GM21825 (cell line): ENCODE data around the gene LTN1.

ENCODE experiments used
- ATAC-seq: cut with Tn5 transposase; IDR thresholded peaks from one replicate; pipeline ENCODE4 v1.9.1; 2021; ENCODE audit warnings: mild to moderate bottlenecking, moderate library complexity; ENCODE audit not compliant: unreplicated experiment

The LTN1 gene

GRCh38 chr21:28986677-28987076 is 6.0 kb downstream of the LTN1 start:
- ATAC-seq = no peak

- ATAC-seq = no peak
Measured at GRCh38 chr21:28982637-28983036, 10.0 kb downstream of the LTN1 start.

DNA sequence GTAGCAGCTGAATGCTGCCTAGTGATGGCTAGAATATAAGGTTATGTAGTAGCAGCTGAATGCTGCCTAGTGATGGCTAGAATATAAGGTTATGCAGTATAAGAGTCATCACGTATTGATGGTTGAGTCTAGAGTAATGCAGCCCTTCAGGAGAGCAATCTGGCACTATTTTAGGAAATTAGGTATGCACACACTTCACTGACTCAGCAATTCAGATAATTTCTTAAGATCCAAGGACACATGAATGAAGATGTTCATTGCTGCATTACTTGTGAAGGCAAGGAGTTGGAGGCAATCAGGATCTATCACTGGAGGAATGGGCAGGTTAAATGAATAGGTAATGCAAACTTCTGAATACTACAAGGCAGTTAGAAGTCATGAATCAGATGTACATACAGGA is 13.6 kb downstream of the LTN1 start:
- ATAC-seq = no peak

DNA sequence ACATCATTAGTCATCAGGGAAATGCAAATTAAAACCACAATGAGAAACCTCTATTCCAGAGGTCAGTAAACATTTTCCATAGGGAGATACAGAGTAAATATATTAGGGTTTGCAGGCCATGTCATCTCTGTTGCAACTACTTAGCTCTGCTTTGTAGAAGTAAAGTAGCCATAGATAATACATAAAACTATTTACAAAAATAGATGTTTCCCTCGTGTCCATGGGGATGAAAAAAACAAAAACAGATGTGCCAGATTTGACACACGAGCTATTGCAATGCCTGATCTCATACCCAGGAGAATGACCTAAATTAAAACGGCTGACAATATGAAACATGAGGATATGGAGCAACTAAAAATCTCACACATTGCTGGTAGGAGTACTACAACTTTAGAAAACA is 17.3 kb downstream of the LTN1 start:
- ATAC-seq = no peak

GRCh38 chr21:28974531-28975227 is 18.0 kb downstream of the LTN1 start:
- no peak for ATAC-seq

DNA sequence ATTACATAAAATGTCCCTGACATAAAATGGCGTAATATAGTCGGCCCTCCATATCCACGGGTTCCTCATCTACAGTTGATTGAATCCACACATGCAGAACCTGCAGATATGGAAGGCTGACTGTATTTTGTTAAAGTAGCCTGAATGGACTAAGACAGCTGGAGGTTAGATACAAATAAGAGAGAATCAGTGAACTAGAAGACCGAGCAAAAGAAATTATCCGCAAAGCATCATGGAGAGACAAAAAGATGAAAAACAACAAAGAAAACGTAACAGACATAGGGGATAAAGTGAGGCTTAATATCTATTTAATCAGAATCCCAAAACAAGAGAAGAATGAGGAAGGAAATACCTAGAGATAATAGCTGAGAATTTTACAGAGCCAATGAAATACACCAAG is 20.3 kb downstream of the LTN1 start:
- no peak for ATAC-seq

GRCh38 chr21:28971171-28971570 is 21.5 kb downstream of the LTN1 start:
- ATAC-seq = no peak

DNA sequence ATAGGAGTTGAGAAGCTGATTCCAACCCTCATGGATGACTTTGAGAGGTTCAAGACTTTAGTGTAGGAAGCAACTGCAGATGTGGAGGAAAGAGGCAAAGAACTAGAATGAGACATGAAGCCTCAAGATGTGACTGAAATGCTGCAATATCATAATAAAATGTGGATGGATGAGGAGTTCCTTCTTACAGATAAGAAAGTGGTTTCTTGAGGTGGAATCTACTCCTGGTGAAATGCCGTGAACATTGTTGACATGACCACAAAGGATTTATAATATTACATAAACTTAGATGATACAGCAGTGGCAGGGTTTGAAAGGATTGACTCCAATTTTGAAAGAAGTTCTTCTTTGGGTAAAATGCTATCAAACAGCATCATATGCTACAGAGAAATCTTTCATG is 28.8 kb downstream of the LTN1 start:
- no peak for ATAC-seq

GRCh38 chr21:28962465-28962864 is 30.2 kb downstream of the LTN1 start:
- no peak for ATAC-seq

GRCh38 chr21:28961927-28962326 is 30.8 kb downstream of the LTN1 start:
- no peak for ATAC-seq

DNA sequence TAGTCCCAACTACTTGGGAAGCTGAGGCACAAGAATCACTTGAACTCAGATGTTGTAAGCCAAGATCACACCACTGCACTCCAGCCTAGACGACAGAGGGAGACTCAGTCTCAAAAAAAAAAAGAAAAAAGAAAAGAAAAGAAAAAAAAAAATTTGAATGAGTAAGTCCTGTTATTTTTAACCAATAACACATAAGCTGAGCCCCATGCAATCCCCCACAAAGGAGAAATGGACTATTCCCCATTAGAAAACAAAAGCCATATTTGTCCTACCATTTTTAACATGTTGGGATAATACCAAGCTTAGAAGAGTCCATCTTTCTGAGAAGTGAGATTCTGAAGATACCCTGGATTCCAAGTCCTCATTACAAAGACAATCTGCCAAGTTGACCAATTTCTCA is 32.4 kb downstream of the LTN1 start:
- no peak for ATAC-seq

DNA sequence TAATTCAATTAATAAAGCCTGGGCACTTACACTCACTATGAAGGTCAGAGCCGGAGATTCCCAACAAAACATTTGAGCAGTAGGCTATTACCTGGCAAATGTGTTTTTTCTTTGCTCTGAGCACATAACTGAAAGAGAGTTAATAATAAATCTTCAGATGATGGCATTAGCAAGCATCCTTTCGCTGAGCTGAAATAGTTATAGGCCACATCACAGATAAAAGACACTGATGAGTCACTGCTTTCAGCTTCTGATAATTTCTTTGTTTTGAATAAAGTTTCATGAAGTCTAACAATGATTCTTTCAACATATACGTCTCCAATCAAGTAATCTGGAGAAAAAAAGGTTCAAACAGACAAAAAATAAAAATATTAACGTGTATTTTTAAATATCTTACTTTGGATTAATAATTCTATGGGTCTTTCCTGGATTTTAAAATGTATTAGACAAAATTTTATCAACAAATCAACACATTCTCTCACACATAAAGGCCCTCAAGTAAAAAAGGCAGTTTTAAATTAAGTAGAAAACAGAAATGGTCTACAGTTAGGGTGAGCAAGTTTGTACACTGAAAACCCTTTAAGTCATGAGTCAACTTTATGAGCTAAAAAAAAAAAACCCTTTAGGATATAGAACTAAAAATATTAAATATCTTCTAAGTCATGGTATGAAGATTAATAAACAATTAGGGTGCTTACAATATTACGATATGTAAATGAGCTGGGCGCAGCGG is 33.1 kb downstream of the LTN1 start:
- ATAC-seq = no peak

GRCh38 chr21:28953247-28953646 is 39.4 kb downstream of the LTN1 start:
- no peak for ATAC-seq

GRCh38 chr21:28952686-28953085 is 40.0 kb downstream of the LTN1 start:
- ATAC-seq = no peak

- ATAC-seq = no peak
Measured at GRCh38 chr21:28949318-28949717, 43.4 kb downstream of the LTN1 start.

DNA sequence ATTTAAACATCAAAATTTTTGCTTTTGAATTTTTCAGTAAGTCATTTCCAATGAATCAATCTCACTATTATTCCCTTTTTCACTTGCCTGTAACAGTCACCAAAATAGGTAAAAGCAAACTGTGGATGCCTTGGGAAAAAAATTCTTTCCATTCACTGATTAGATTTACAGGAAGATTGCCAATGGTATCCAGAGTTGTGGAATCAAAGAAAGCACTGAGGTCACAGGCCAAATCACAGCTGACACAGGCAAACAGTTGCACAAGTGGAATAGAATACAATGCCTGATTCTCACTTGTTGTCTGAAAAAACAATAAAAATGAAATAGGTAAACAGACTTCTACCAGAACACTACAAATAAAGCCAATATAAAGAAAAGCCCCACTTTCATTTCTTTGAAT is 48.4 kb downstream of the LTN1 start:
- ATAC-seq = no peak

DNA sequence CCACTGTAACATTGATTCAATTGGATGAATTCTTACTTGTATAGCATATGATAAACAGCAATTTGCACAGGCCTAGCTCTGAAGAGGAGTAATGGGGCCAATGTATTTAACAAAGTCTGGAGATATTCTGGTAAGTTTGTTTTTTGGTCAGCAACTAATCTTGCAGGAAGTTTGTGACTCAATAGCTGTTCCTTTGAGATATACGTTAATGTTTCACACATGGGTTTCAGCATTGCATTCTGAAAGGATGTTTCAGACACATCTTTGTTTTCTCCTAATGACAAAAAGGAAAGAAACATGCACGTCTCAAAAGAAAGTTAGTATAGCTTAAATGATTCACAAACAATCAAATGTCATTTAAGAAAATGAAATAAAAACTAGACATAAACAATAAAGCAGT is 49.0 kb downstream of the LTN1 start:
- ATAC-seq = no peak

- no peak for ATAC-seq
Measured at GRCh38 chr21:28938726-28939125, 54.0 kb downstream of the LTN1 start.

GRCh38 chr21:28937737-28938136 is 54.9 kb downstream of the LTN1 start:
- no peak for ATAC-seq

- ATAC-seq = no peak
Measured at GRCh38 chr21:28936721-28937120, 56.0 kb downstream of the LTN1 start.

GRCh38 chr21:28936036-28936435 is 56.6 kb downstream of the LTN1 start:
- no peak for ATAC-seq

DNA sequence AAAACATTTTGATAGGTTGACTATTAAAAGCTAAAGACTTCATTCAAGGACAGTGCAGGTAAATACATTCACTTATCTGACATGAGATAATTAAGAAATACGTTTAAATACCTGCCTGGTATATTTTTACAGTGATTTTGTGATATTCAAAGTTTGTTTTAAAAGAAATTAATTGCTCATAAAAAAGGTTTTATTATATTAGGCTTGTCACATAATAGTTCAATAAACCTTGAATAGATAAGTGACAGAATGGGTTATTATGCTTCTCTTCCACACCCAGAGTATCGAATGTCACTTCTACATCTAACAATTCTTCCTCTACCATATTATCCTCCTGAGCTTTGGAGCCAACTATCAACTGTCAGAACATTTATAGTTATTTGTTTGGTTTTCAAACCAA is 60.0 kb downstream of the LTN1 start:
- no peak for ATAC-seq
